Adrenal gland (tissue), 12 donors: ENCODE results near the gene HSPA12A. TPM values are rescaled to one million over a fixed set of nuclear protein-coding genes. Genes with fewer than 3 reads are reported as not detected.
A peak's percentile ranks its signal among the peaks of the same experiment; 100 is the strongest.

Source experiments
- DNase-seq, 7 donors: peaks; one replicate each; pipeline ENCODE4 v3.0.0-alpha.2; 2019 to 2020
- H3K27ac ChIP-seq, 5 donors: fragments of 200-600 bp; sonication (generic) in 4 of 5; 1 replicate in 3 of 5; 2 replicates in 2 of 5; pipeline versions ENCODE4 v1.5.1 to v1.8.0; 2016 to 2020; ENCODE audit warnings: mild to moderate bottlenecking in 1 of 5
- H3K27me3 ChIP-seq: fragments of 200-600 bp; 2 replicates; pipeline ENCODE4 v1.8.0; 2021
- H3K36me3 ChIP-seq, 2 donors: fragments of 200-600 bp; replicated peaks in 1 of 2; 1 replicate in 1 of 2; 2 replicates in 1 of 2; pipeline versions ENCODE4 v1.5.1 to v1.8.0; 2018 to 2022
- H3K4me1 ChIP-seq, 2 donors: fragments of 200-600 bp; replicated peaks in 1 of 2; 1 replicate in 1 of 2; 2 replicates in 1 of 2; pipeline versions ENCODE4 v1.5.1 to v1.8.0; 2018 to 2021
- H3K4me3 ChIP-seq, 4 donors: fragments of 200-600 bp; sonication (generic) in 3 of 4; one replicate each; pipeline ENCODE4 v1.5.1; 2016 to 2018
- H3K9me3 ChIP-seq, 3 donors: fragments of 200-600 bp; sonication (generic) in 1 of 3; replicated peaks in 1 of 3; 1 replicate in 2 of 3; 2 replicates in 1 of 3; pipeline versions ENCODE4 v1.5.1 to v1.8.0; 2016 to 2021
- POLR2A ChIP-seq, 2 donors: fragments of 450-650 bp; IDR thresholded peaks; one replicate each; pipeline ENCODE4 v1.6.1; 2017; ENCODE audit warnings: antibody characterized with exemption in 2 of 2, mild to moderate bottlenecking in 2 of 2, moderate library complexity in 1 of 2
- WGBS, 4 donors: extraction: QIAGEN DNeasy Blood & Tissue Kit in 2 of 4; methylation state at CpG; one replicate each; pipeline versions ENCODE4 v1.1.5 to v1.1.7; 2013 to 2017; 5-methylcytosine and 5-hydroxymethylcytosine counted together
- intact Hi-C, 2 donors: fragments of 100-400 bp; cut with DNase I; formaldehyde crosslinking; loops; one replicate each; pipeline versions ENCODE4 v1.14.1 to v1.15.0; 2022 to 2023
- polyA plus RNA-seq, 3 donors: library from polyadenylated mRNA; stranded (reverse); fragments of 200-250 nt in 2 of 3; fragments of 350-450 nt in 1 of 3; fragmentation: Illumina TruSeq in 1 of 3; extraction: RNeasy Lipid Tissue Mini Kit (QIAGEN cat#74804) in 1 of 3; gene quantifications; one replicate each; pipeline ENCODE4 v1.2.3, GENCODE V29; 2013 to 2014
- total RNA-seq, 9 donors: library from RNA; depleted of rRNA in 4 of 9; stranded (reverse); fragments of >200 nt in 4 of 9; fragments of 120-200 nt in 1 of 9; fragmentation: NEBNext Ultra II Directional in 1 of 9; extraction: Animal tissue kit (Norgen Biotek cat#: 25700) in 1 of 9; gene quantifications; one replicate each; pipeline versions ENCODE4 v1.1.0 to v1.2.4, GENCODE V29; 2013 to 2023
- TF ChIP-seq, protein P1 (sequence below), 6 experiments: fragments of 450-650 bp in 4 of 6; fragments of 200-600 bp in 2 of 6; sonication (generic) in 1 of 6; IDR thresholded peaks; 1 replicate in 5 of 6; 2 replicates in 1 of 6; pipeline versions ENCODE4 v1.5.1 to v1.8.0; 2016 to 2021; ENCODE audit warnings: antibody characterized with exemption in 6 of 6, mild to moderate bottlenecking in 2 of 6, moderate library complexity in 1 of 6
- donor health status: healthy with polysubstance abuse.
- donor health status: Bipolar disorder and iron deficiency.
- donor health status: DM: yes; HTN: yes; CAD: no.
- donor health status: DM: no; HTN: no; CAD: no.
- donor health status: DM: no; HTN: no; CAD: no.
- donor health status: DM: yes; HTN: yes; CAD: no.

HSPA12A gene
- total and polyA plus RNA-seq, 12 donors, result 20.1 to 61.3 (median 46.3) TPM

DNA sequence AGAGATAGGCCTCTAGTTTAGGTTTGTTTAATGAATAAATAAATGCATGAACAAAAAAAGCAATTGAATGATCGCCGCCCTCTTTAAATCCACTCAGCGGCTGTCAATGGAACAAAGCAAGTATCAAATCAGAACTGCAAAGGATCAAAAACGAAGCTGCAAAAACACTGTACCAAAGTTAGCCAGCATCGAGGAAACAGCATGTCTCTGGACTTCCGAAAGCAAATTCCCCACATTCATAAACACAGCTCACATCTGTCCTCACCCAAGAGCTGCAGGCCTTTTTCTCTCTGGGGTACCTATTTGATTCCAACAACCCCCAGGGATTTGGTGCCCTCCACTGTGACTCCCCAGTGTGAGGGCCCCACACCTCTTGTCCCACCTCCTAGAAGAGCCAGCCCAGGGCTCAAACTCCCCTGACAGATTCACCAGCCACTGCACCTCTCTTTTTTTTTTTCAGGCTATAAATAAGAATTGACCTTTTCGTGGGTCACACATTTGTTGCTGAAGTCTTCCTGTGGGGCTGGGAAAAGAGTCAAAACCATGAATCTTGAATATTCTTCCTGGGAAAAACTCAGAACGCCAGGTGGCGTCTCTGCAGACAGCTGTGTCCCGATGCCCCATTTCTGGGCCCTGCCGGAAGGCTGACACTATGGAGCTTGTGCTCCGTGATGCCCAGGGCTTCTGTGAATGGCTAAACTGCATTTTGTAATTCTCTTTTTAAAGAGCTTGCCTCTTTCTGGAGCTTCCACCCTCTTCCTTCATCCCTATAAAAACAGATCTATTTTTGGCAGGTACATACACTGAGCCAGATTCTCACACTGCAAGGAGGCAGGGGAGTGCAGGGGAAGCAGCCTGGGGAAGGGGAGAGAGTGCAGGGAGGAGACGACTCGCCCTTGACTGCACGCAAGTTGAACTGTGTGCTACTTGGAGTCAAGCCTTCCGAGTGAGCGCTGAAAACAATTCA, 51.7 kb downstream of the HSPA12A start:
- intact Hi-C loops, result no loop called here

DNA sequence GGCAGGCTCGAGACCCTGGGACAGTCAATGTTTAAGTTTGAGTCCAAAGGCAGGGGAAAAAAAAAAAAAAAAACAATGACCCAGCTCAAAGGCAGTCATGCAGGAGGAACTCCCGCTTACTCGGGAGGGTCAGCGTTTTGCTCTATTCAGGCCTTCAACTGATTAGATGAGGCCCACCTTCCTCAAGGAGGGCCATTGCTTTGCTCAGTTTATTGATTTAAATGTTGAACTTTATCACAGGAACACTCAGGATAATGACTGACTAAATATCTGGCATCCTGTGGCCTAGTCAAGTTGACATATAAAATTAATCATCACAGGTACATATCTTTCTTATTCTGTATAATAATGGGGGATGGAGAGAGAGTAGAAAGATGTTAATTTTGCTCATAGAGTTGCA, 52.6 kb downstream of the HSPA12A start:
- peaks cover 5 to 30% of the 10 kb centered on the region in 2 donors for H3K4me1 ChIP-seq
- no peak for DNase-seq
- peak overlapping the region in 1 of 5 donors; percentile 42 for H3K27ac ChIP-seq
- no peaks in the 10 kb centered on the region for H3K9me3 ChIP-seq
- no peaks in the 10 kb centered on the region for H3K27me3 ChIP-seq
- no peak overlapping the region for H3K4me3 ChIP-seq
- intact Hi-C loops, result loop anchor here (5.0 to 10.0 kb wide), 3 partner anchors 65 to 488 kb away; partner anchors contain the start of gene PNLIPRP2 (in 1 of the 2)
- peaks cover 0 to 4% of the 10 kb centered on the region in 2 donors for H3K36me3 ChIP-seq
- 78 to 92% (median 88%) methylated on average over 4 of the region's 4 CpGs for WGBS, 4 donors
- TF ChIP-seq, protein P1, sequence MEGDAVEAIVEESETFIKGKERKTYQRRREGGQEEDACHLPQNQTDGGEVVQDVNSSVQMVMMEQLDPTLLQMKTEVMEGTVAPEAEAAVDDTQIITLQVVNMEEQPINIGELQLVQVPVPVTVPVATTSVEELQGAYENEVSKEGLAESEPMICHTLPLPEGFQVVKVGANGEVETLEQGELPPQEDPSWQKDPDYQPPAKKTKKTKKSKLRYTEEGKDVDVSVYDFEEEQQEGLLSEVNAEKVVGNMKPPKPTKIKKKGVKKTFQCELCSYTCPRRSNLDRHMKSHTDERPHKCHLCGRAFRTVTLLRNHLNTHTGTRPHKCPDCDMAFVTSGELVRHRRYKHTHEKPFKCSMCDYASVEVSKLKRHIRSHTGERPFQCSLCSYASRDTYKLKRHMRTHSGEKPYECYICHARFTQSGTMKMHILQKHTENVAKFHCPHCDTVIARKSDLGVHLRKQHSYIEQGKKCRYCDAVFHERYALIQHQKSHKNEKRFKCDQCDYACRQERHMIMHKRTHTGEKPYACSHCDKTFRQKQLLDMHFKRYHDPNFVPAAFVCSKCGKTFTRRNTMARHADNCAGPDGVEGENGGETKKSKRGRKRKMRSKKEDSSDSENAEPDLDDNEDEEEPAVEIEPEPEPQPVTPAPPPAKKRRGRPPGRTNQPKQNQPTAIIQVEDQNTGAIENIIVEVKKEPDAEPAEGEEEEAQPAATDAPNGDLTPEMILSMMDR (IDR thresholded peaks at IDR 0.05), result no peak
- no peak for TF ChIP-seq POLR2A (IDR thresholded peaks at IDR 0.05)

More for the DNA sequence above, 51.7 kb downstream of the HSPA12A start:
- H3K4me1 ChIP-seq, result peaks cover 5 to 30% of the 10 kb centered on the region in 2 donors
- TF ChIP-seq POLR2A (IDR thresholded peaks at IDR 0.05), result no peak
- TF ChIP-seq, protein P1 (IDR thresholded peaks at IDR 0.05), result peak; percentile 19 to 68 (median 56)
- 53 to 56% (median 55%) methylated on average over 17 of the region's 17 CpGs for WGBS, 4 donors
- peak overlapping the region in 2 of 5 donors; percentile 43 to 73 for H3K27ac ChIP-seq
- no peaks in the 10 kb centered on the region for H3K9me3 ChIP-seq
- no peak overlapping the region for H3K4me3 ChIP-seq
- H3K27me3 ChIP-seq, result no peaks in the 10 kb centered on the region
- peak; percentile 45 to 80 (median 68) for DNase-seq
- peaks cover 0 to 4% of the 10 kb centered on the region in 2 donors for H3K36me3 ChIP-seq

DNA sequence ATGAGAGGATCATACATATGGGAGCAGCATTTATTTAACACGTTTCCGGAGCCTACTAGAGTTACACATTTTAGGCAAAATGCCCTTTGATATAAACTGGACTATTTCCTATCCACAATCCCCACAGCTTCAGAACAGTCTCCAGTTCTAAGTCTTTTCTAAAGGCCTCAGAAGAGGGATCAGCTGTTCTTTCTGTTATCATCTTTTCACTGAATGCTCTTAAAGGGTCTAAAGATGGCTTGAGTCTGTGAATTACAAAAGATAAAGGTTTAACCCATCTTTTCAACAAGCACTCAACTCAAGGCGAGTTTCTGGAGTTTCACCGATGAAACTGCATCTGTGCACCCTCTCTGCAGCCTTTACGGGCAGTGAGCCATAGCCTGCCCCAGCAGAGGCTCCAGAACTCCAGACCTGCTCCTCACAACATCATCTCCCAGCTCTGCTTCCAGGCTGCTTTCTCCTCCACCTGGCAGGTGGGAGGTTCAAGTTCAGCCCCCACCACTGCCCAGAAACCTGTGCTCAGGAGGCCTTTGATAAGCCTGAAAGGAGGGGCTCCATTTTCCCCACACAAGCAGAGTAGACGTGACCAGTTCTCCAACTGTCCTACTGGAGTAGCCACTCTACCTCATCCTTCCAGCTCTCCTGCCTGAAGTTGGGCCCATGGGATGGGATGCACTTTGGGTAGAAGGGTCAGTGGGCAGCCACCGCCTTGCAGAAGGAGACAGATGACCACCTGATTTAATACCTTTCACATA, 53.4 kb downstream of the HSPA12A start:
- intact Hi-C loops, result loop anchor here (5.0 to 10.0 kb wide), 3 partner anchors 64 to 488 kb away; partner anchors contain the start of gene PNLIPRP2 (in 1 of the 2)
- 74 to 89% (median 79%) methylated on average over 7 of the region's 7 CpGs for WGBS, 4 donors
- Histone ChIP-seq H3K27ac (peak overlapping the region in 1 of 5 donors; percentile 13), H3K9me3 (no peaks in the 10 kb centered on the region), H3K27me3 (no peaks in the 10 kb centered on the region), H3K4me1 (peaks cover under 1 to 23% of the 10 kb centered on the region in 2 donors), H3K36me3 (peaks cover 0 to 4% of the 10 kb centered on the region in 2 donors), H3K4me3 (no peak overlapping the region)
- DNase-seq, result no peak
- no peak for TF ChIP-seq POLR2A (IDR thresholded peaks at IDR 0.05)
- TF ChIP-seq, protein P1 (IDR thresholded peaks at IDR 0.05), result no peak
